ENCODE measurements around the gene JPT2. TPM values are rescaled to one million over a fixed set of nuclear protein-coding genes. Genes with fewer than 3 reads are reported as not detected.

JPT2 gene
- total RNA-seq, 2 donors from 2014 or later: 11.7 to 16.1 TPM

- peak overlapping the region; percentile 39 to 71 for H3K27ac ChIP-seq
- no peak overlapping the region for H3K4me3 ChIP-seq
- no peaks in the 10 kb centered on the region for H3K27me3 ChIP-seq
- peaks cover 0 to 24% of the 10 kb centered on the region in 2 donors for H3K4me1 ChIP-seq
- TF ChIP-seq, protein P1, sequence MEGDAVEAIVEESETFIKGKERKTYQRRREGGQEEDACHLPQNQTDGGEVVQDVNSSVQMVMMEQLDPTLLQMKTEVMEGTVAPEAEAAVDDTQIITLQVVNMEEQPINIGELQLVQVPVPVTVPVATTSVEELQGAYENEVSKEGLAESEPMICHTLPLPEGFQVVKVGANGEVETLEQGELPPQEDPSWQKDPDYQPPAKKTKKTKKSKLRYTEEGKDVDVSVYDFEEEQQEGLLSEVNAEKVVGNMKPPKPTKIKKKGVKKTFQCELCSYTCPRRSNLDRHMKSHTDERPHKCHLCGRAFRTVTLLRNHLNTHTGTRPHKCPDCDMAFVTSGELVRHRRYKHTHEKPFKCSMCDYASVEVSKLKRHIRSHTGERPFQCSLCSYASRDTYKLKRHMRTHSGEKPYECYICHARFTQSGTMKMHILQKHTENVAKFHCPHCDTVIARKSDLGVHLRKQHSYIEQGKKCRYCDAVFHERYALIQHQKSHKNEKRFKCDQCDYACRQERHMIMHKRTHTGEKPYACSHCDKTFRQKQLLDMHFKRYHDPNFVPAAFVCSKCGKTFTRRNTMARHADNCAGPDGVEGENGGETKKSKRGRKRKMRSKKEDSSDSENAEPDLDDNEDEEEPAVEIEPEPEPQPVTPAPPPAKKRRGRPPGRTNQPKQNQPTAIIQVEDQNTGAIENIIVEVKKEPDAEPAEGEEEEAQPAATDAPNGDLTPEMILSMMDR (IDR thresholded peaks at IDR 0.05): no peak
- DNase-seq (ENCODE audit: low spot score): no peak
- peaks cover 78% of the 10 kb centered on the region for H3K36me3 ChIP-seq
- H3K9me3 ChIP-seq: no peaks in the 10 kb centered on the region
Observed at GRCh38 chr16:1657841-1658240, 20.2 kb upstream of the JPT2 start.

DNA sequence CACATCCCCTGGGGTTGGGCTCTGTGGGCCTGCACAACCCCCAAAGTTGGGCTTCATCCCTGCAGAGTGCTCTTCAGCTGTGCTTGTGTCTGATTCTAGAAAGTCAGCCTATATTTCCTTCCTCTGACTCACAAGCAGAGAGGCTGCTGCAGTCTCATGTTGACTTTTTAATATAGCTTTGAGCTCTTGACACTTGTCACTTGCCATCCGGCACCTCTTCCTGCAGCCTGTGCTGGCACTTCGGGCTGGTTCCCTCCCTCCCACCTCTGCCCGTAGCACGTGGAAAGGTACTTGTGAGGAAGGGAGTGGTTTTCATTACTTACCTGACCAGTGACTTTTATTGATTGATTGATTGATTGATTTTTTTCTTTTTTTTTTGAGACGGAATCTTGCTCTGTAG is 19.0 kb upstream of the JPT2 start:
- H3K4me1 ChIP-seq: peaks cover 0 to 24% of the 10 kb centered on the region in 2 donors
- H3K27ac ChIP-seq: peak overlapping the region; percentile 0 to 71
- no peak for DNase-seq (ENCODE audit: low spot score)
- H3K36me3 ChIP-seq: peaks cover 78% of the 10 kb centered on the region
- TF ChIP-seq, protein P1 (IDR thresholded peaks at IDR 0.05): no peak
- H3K4me3 ChIP-seq: no peak overlapping the region
- H3K9me3 ChIP-seq: no peaks in the 10 kb centered on the region
- H3K27me3 ChIP-seq: no peaks in the 10 kb centered on the region

DNA sequence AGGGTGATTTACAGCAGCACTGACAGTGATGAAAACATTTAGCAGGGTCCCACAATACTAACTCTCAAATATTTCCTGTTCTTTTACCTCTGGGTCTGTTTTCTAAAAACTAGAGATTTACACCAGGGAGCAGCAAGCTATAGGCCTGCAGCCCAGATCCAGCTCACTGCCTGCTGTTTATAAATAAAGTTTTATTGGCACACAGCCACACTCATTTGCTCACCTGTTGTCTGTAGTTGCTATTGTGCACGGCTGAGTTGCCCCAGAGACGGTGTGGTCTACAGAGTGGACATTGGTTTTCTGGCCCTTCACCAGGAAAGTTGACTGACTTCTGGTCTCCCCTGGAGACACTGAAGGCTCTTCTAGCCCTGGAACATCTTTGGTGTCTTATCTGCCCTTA is 16.3 kb upstream of the JPT2 start:
- H3K4me3 ChIP-seq: no peak overlapping the region
- TF ChIP-seq, protein P1 (IDR thresholded peaks at IDR 0.05): no peak
- peaks cover 76% of the 10 kb centered on the region for H3K36me3 ChIP-seq
- DNase-seq (ENCODE audit: low spot score): no peak
- H3K9me3 ChIP-seq: no peaks in the 10 kb centered on the region
- no peak overlapping the region for H3K27ac ChIP-seq
- H3K27me3 ChIP-seq: no peaks in the 10 kb centered on the region
- peaks cover 0 to 18% of the 10 kb centered on the region in 2 donors for H3K4me1 ChIP-seq

DNA sequence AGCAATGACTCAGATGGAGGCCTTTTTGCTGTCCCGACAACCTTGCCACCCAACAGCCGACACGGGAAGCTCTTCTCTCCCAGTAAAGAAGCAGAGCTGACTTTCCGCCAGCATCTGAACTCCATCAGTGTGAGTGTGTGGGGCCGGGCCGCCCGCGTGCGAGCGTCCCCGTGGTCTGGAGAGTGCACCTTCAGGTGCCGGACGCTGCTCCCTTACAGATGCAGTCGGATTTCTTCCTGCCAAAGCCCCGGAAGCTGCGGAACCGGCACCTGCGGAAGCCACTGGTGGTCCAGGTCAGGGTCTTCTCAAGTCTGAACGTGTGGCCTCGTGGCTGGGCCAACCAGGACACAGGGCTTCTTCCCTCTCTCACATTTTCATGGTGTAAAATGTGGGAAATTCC is 15.5 kb upstream of the JPT2 start:
- Histone ChIP-seq H3K36me3 (peaks cover 79% of the 10 kb centered on the region), H3K27me3 (no peaks in the 10 kb centered on the region), H3K27ac (no peak overlapping the region), H3K4me3 (no peak overlapping the region), H3K9me3 (no peaks in the 10 kb centered on the region), H3K4me1 (peaks cover 0 to 13% of the 10 kb centered on the region in 2 donors)
- TF ChIP-seq, protein P1 (IDR thresholded peaks at IDR 0.05): no peak
- DNase-seq (ENCODE audit: low spot score): no peak

DNA sequence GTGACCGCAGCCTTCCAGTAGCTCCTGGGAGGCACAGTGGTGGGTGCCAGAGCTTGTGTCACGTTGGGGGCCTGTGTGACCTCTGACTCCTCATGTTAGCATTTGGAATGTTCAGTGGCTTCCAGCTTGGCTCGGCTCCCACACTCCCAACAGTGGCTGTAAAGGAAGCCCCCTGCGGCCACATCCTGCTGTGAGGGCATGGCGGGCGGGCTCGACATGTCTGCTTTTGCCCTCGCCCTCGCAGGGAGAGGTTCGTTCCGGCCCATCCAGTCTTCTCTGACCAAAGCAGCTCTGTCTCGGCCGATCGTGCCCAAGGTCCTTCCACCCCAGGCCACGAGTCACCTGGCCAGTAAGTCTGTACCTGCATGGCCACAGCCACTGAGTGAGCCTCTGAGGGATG is 12.2 kb upstream of the JPT2 start:
- Histone ChIP-seq H3K27me3 (no peaks in the 10 kb centered on the region), H3K36me3 (peaks cover 94% of the 10 kb centered on the region), H3K9me3 (no peaks in the 10 kb centered on the region), H3K27ac (no peak overlapping the region), H3K4me1 (no peaks in the 10 kb centered on the region), H3K4me3 (no peak overlapping the region)
- TF ChIP-seq, protein P1 (IDR thresholded peaks at IDR 0.05): no peak
- no peak for DNase-seq (ENCODE audit: low spot score)

DNA sequence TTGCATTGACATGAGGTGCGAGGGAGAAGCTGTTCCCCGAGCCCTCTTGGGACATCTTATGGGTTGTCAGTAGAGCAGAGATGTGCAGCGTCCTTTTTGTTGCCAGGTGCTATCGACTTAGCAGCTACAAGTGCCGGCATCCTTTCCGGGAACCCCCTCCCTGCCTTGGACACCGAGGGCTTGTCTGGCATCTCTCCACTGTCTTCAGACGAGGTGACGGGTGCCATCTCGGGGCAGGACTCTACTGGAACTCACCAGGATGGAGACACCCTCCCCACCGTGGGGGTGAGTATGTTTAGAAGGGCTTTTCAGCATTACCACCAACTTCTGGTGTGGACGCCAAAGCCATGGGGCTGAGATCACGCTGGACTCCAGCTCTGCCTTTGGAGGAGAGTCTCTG is 11.8 kb upstream of the JPT2 start:
- Histone ChIP-seq H3K9me3 (no peaks in the 10 kb centered on the region), H3K27me3 (no peaks in the 10 kb centered on the region), H3K27ac (no peak overlapping the region), H3K4me1 (no peaks in the 10 kb centered on the region), H3K4me3 (no peak overlapping the region), H3K36me3 (peaks cover 97% of the 10 kb centered on the region)
- TF ChIP-seq, protein P1 (IDR thresholded peaks at IDR 0.05): no peak
- no peak for DNase-seq (ENCODE audit: low spot score)
